Tibial nerve (tissue), 4 donors: ENCODE data around the gene SMAD7. TPM values are rescaled to one million over a fixed set of nuclear protein-coding genes. Genes with fewer than 3 reads are reported as not detected.

Experiments
- DNase-seq, 2 donors: peaks; one replicate each; pipeline ENCODE4 v3.0.0-alpha.2; 2019; ENCODE audit warnings: low spot score in 2 of 2
- H3K27ac ChIP-seq, 4 donors: fragments of 200-600 bp; sonication (generic) in 3 of 4; one replicate each; pipeline ENCODE4 v1.5.1; 2017 to 2019; ENCODE audit warnings: mild to moderate bottlenecking in 1 of 4
- H3K27me3 ChIP-seq, 2 donors: fragments of 200-600 bp; sonication (generic) in 1 of 2; one replicate each; pipeline versions ENCODE4 v1.5.1 to v1.6.0; 2017 to 2019
- H3K36me3 ChIP-seq, 3 donors: fragments of 200-600 bp; sonication (generic); one replicate each; pipeline ENCODE4 v1.5.1; 2018 to 2019
- H3K4me1 ChIP-seq, 4 donors: fragments of 200-600 bp; sonication (generic) in 3 of 4; one replicate each; pipeline ENCODE4 v1.5.1; 2017 to 2019
- H3K4me3 ChIP-seq, 4 donors: fragments of 200-600 bp; sonication (generic) in 3 of 4; one replicate each; pipeline ENCODE4 v1.5.1; 2017 to 2019; ENCODE audit warnings: mild to moderate bottlenecking in 1 of 4, moderate library complexity in 1 of 4
- H3K9me3 ChIP-seq, 4 donors: fragments of 200-600 bp; sonication (generic) in 3 of 4; one replicate each; pipeline ENCODE4 v1.5.1; 2017 to 2019
- CTCF ChIP-seq, 5 experiments: fragments of 200-600 bp in 3 of 5; fragments of 450-650 bp in 2 of 5; sonication (generic) in 3 of 5; IDR thresholded peaks; one replicate each; pipeline ENCODE4 v1.5.1; 2016 to 2019; ENCODE audit warnings: antibody characterized with exemption in 5 of 5, mild to moderate bottlenecking in 3 of 5, moderate library complexity in 2 of 5
- EP300 ChIP-seq, 2 donors: sonication (generic); formaldehyde crosslinking; IDR thresholded peaks; one replicate each; pipeline ENCODE4 v1.6.1; 2017; ENCODE audit warnings: antibody characterized with exemption in 2 of 2, mild to moderate bottlenecking in 1 of 2
- POLR2A ChIP-seq, 2 donors: fragments of 450-650 bp; IDR thresholded peaks; one replicate each; pipeline ENCODE4 v1.6.1; 2017; ENCODE audit warnings: antibody characterized with exemption in 2 of 2, mild to moderate bottlenecking in 2 of 2, moderate library complexity in 2 of 2
- WGBS, 2 donors: methylation state at CpG; one replicate each; pipeline ENCODE4 v1.1.5; 2018; 5-methylcytosine and 5-hydroxymethylcytosine counted together
- total RNA-seq, 4 donors: library from RNA; depleted of rRNA; stranded (reverse); fragments of >200 nt; gene quantifications; one replicate each; pipeline ENCODE4 v1.1.0, GENCODE V29; 2016

The SMAD7 gene
- total RNA-seq, 4 donors from 2014 or later, result 34.3 to 56.8 (median 35.6) TPM

GRCh38 chr18:48946329-48946835 is 4.4 kb downstream of the SMAD7 start:
- Histone ChIP-seq H3K4me1 (peaks cover 0 to 82% (median 50%) of the 10 kb centered on the region in 4 donors), H3K27ac (peak overlapping the region in 3 of 4 donors; percentile 55 to 95 (median 81)), H3K27me3 (no peaks in the 10 kb centered on the region), H3K9me3 (no peaks in the 10 kb centered on the region), H3K36me3 (peaks cover 0 to 20% (median 0%) of the 10 kb centered on the region in 3 donors), H3K4me3 (peak overlapping the region in 2 of 4 donors; percentile 8 to 83)
- DNase-seq, result no peak
- 56% methylated on average over 8 of the region's 8 CpGs for WGBS, 2 donors
- no peak for TF ChIP-seq CTCF (IDR thresholded peaks at IDR 0.05)
- no peak for TF ChIP-seq POLR2A (IDR thresholded peaks at IDR 0.05)

GRCh38 chr18:48945953-48946217 is 4.9 kb downstream of the SMAD7 start:
- TF ChIP-seq CTCF (IDR thresholded peaks at IDR 0.05) (no peak), EP300 (IDR thresholded peaks at IDR 0.05) (no peak), POLR2A (IDR thresholded peaks at IDR 0.05) (no peak)
- H3K9me3 ChIP-seq, result no peaks in the 10 kb centered on the region
- H3K36me3 ChIP-seq, result peaks cover 0 to 22% (median 0%) of the 10 kb centered on the region in 3 donors
- peak overlapping the region in 2 of 4 donors; percentile 55 to 95 for H3K27ac ChIP-seq
- no peak for DNase-seq
- peaks cover 0 to 86% (median 52%) of the 10 kb centered on the region in 4 donors for H3K4me1 ChIP-seq
- no peak overlapping the region for H3K4me3 ChIP-seq
- H3K27me3 ChIP-seq, result no peaks in the 10 kb centered on the region

GRCh38 chr18:48944634-48945033 is 6.1 kb downstream of the SMAD7 start:
- Histone ChIP-seq H3K36me3 (peaks cover 0 to 22% (median 0%) of the 10 kb centered on the region in 3 donors), H3K27ac (peak overlapping the region in 1 of 4 donors; percentile 29), H3K27me3 (no peaks in the 10 kb centered on the region), H3K4me1 (peaks cover 4 to 98% (median 65%) of the 10 kb centered on the region in 4 donors), H3K9me3 (no peaks in the 10 kb centered on the region), H3K4me3 (no peak overlapping the region)
- DNase-seq, result no peak
- no peak for TF ChIP-seq EP300 (IDR thresholded peaks at IDR 0.05)
- TF ChIP-seq POLR2A (IDR thresholded peaks at IDR 0.05), result no peak
- no peak for TF ChIP-seq CTCF (IDR thresholded peaks at IDR 0.05)
- 81 to 89% methylated on average over 7 of the region's 7 CpGs for WGBS, 2 donors

- no peak for DNase-seq
- Histone ChIP-seq H3K27ac (peak overlapping the region in 1 of 4 donors; percentile 29), H3K4me1 (peaks cover 4 to 98% (median 67%) of the 10 kb centered on the region in 4 donors), H3K27me3 (no peaks in the 10 kb centered on the region), H3K4me3 (no peak overlapping the region), H3K36me3 (peaks cover 0 to 22% (median 0%) of the 10 kb centered on the region in 3 donors), H3K9me3 (no peaks in the 10 kb centered on the region)
- no peak for TF ChIP-seq POLR2A (IDR thresholded peaks at IDR 0.05)
- no peak for TF ChIP-seq EP300 (IDR thresholded peaks at IDR 0.05)
- no peak for TF ChIP-seq CTCF (IDR thresholded peaks at IDR 0.05)
- WGBS, 2 donors, result 79 to 85% methylated on average over 8 of the region's 8 CpGs
Measured at GRCh38 chr18:48943736-48944527, 6.8 kb downstream of the SMAD7 start.

GRCh38 chr18:48943333-48943732 is 7.4 kb downstream of the SMAD7 start:
- WGBS, 2 donors, result 80 to 84% methylated on average over 7 of the region's 7 CpGs
- no peaks in the 10 kb centered on the region for H3K27me3 ChIP-seq
- H3K9me3 ChIP-seq, result no peaks in the 10 kb centered on the region
- DNase-seq, result no peak
- no peak overlapping the region for H3K4me3 ChIP-seq
- peaks cover 0 to 22% (median 0%) of the 10 kb centered on the region in 3 donors for H3K36me3 ChIP-seq
- peak overlapping the region in 2 of 4 donors; percentile 62 to 63 for H3K27ac ChIP-seq
- no peak for TF ChIP-seq CTCF (IDR thresholded peaks at IDR 0.05)
- no peak for TF ChIP-seq EP300 (IDR thresholded peaks at IDR 0.05)
- H3K4me1 ChIP-seq, result peaks cover 4 to 100% (median 70%) of the 10 kb centered on the region in 4 donors
